GM23338 (cell line): ENCODE measurements around the gene OR10J4. TPM values are rescaled to one million over a fixed set of nuclear protein-coding genes. Genes with fewer than 3 reads are reported as not detected.

Experiments
- ATAC-seq: fragments of 200-7000 bp; cut with Tn5 transposase; 3 replicates; pipeline ENCODE4 v1.9.1; 2020
- DNase-seq: peaks from one replicate; pipeline ENCODE4 v3.0.0-alpha.2; 2015; ENCODE audit warnings: low spot score
- H2AFZ ChIP-seq: fragments of 200-600 bp; sonication (generic); 2 replicates; pipeline ENCODE4 v1.8.0; 2016; ENCODE audit warnings: antibody characterized with exemption, mild to moderate bottlenecking, moderate library complexity
- H3F3A ChIP-seq: fragments of 200-600 bp; sonication (generic); replicated peaks from 2 replicates; pipeline ENCODE4 v1.8.0; 2017; ENCODE audit warnings: antibody characterized with exemption, mixed run types, low read depth
- H3K27ac ChIP-seq: fragments of 200-600 bp; sonication (generic); 2 replicates; pipeline ENCODE4 v1.6.1; 2016; ENCODE audit warnings: low read depth
- H3K27me3 ChIP-seq: fragments of 200-600 bp; sonication (generic); 2 replicates; pipeline ENCODE4 v1.8.0; 2016; ENCODE audit warnings: mild to moderate bottlenecking, mixed run types, moderate library complexity; ENCODE audit not compliant: insufficient read depth
- H3K36me3 ChIP-seq: fragments of 200-600 bp; sonication (generic); 2 replicates; pipeline ENCODE4 v1.8.0; 2016; ENCODE audit warnings: mild to moderate bottlenecking; ENCODE audit not compliant: insufficient read depth
- H3K4me1 ChIP-seq: fragments of 200-600 bp; sonication (generic); 2 replicates; pipeline ENCODE4 v1.8.0; 2016; ENCODE audit warnings: mild to moderate bottlenecking, moderate library complexity; ENCODE audit not compliant: insufficient read depth
- H3K4me2 ChIP-seq: fragments of 200-600 bp; sonication (generic); 2 replicates; pipeline ENCODE4 v1.7.1; 2017; ENCODE audit warnings: mixed run types
- H3K4me3 ChIP-seq: fragments of 200-600 bp; sonication (generic); 2 replicates; pipeline ENCODE4 v1.6.1; 2016; ENCODE audit warnings: mixed run types
- H3K79me2 ChIP-seq: fragments of 200-600 bp; sonication (generic); replicated peaks from 2 replicates; pipeline ENCODE4 v1.8.0; 2017; ENCODE audit warnings: mild to moderate bottlenecking; ENCODE audit not compliant: insufficient read depth
- H3K9me2 ChIP-seq: fragments of 200-600 bp; sonication (generic); 2 replicates; pipeline ENCODE4 v1.8.0; 2017; ENCODE audit not compliant: insufficient read depth
- H4K20me1 ChIP-seq: fragments of 200-600 bp; sonication (generic); replicated peaks from 2 replicates; pipeline ENCODE4 v1.8.0; 2017; ENCODE audit warnings: mild to moderate bottlenecking; ENCODE audit not compliant: insufficient read depth
- H3K27ac Mint-ChIP-seq: 2 replicates; pipeline ENCODE4 v1.8.0; 2020; ENCODE audit warnings: inconsistent platforms, mild to moderate bottlenecking, moderate library complexity, mixed read lengths
- H3K27me3 Mint-ChIP-seq: 3 replicates; pipeline ENCODE4 v1.8.0; 2022; ENCODE audit warnings: low read depth, mild to moderate bottlenecking, moderate library complexity, mixed read lengths, inconsistent platforms; ENCODE audit not compliant: insufficient read depth, poor library complexity
- H3K36me3 Mint-ChIP-seq: 3 replicates; pipeline ENCODE4 v1.8.0; 2021; ENCODE audit warnings: low read depth, mild to moderate bottlenecking, inconsistent platforms, moderate library complexity, mixed read lengths
- H3K4me1 Mint-ChIP-seq: 3 replicates; pipeline ENCODE4 v1.8.0; 2020; ENCODE audit warnings: mild to moderate bottlenecking, inconsistent platforms, mixed read lengths
- H3K4me3 Mint-ChIP-seq: 3 replicates; pipeline ENCODE4 v1.8.0; 2021; ENCODE audit warnings: moderate library complexity, mild to moderate bottlenecking, inconsistent platforms, mixed read lengths
- H3K9me3 Mint-ChIP-seq: 3 replicates; pipeline ENCODE4 v1.8.0; 2020; ENCODE audit warnings: moderate library complexity, mild to moderate bottlenecking, inconsistent platforms, mixed read lengths
- CREB1 ChIP-seq: fragments of 250-450 bp; sonication (Bioruptor Pico); IDR thresholded peaks from 2 replicates; pipeline ENCODE4 v1.5.0; 2020; ENCODE audit warnings: low read depth, mild to moderate bottlenecking, moderate library complexity
- CTCF ChIP-seq, 2 experiments: fragments of 200-600 bp in 1 of 2; sonication (generic) in 1 of 2; conservative IDR thresholded peaks; 2 replicates each; pipeline versions ENCODE4 v1.5.1 to v1.6.1; 2016 to 2017; ENCODE audit warnings: antibody characterized with exemption in 2 of 2, low read depth in 2 of 2, mild to moderate bottlenecking in 2 of 2, moderate library complexity in 1 of 2
- ETS1 ChIP-seq: IDR thresholded peaks from 2 replicates; pipeline ENCODE4 v1.6.1; 2016; ENCODE audit warnings: antibody characterized with exemption
- EZH2 ChIP-seq: fragments of 200-600 bp; sonication (generic); IDR thresholded peaks from one replicate; pipeline ENCODE4 v1.8.0; 2017; ENCODE audit warnings: antibody characterized with exemption, mild to moderate bottlenecking, low read depth; ENCODE audit not compliant: unreplicated experiment
- EZH2phosphoT487 ChIP-seq: fragments of 200-600 bp; sonication (generic); IDR thresholded peaks from one replicate; pipeline ENCODE4 v1.8.1; 2018; ENCODE audit warnings: antibody characterized with exemption; ENCODE audit not compliant: unreplicated experiment
- JUNB ChIP-seq: IDR thresholded peaks from one replicate; pipeline ENCODE4 v1.6.1; 2016; ENCODE audit warnings: antibody characterized with exemption; ENCODE audit not compliant: unreplicated experiment
- NANOG ChIP-seq: IDR thresholded peaks from 2 replicates; pipeline ENCODE4 v1.6.1; 2016; ENCODE audit warnings: antibody characterized with exemption, borderline replicate concordance
- POLR2AphosphoS5 ChIP-seq: IDR thresholded peaks from 2 replicates; pipeline ENCODE4 v1.6.1; 2016; ENCODE audit warnings: antibody characterized with exemption, low read depth
- STAT1 ChIP-seq: IDR thresholded peaks from one replicate; pipeline ENCODE4 v1.6.1; 2016; ENCODE audit warnings: antibody characterized with exemption; ENCODE audit not compliant: unreplicated experiment
- ZNF114 ChIP-seq: fragments of 250-450 bp; sonication (Bioruptor Pico); IDR thresholded peaks from 2 replicates; pipeline ENCODE4 v1.5.0; 2020; ENCODE audit warnings: mild to moderate bottlenecking, moderate library complexity
- ZNF331 ChIP-seq: fragments of 250-450 bp; sonication (Bioruptor Pico); IDR thresholded peaks from 2 replicates; pipeline ENCODE4 v1.5.0; 2020; ENCODE audit warnings: low read depth, mild to moderate bottlenecking, moderate library complexity
- polyA plus RNA-seq: library from polyadenylated mRNA; unstranded; fragments of >200 nt; fragmentation: Nextera tagmentation; extraction: Ambion mirVana; gene quantifications from 2 replicates; pipeline ENCODE4 v1.2.1, GENCODE V29; 2016
- total RNA-seq: library from RNA; depleted of rRNA; stranded (reverse); fragments of >200 nt; shearing (Covaris generic); gene quantifications from 2 replicates; pipeline ENCODE4 v1.2.3, GENCODE V29; 2014
- TF ChIP-seq, protein P1 (sequence below): fragments of 250-450 bp; sonication (Bioruptor Pico); IDR thresholded peaks from 2 replicates; pipeline ENCODE4 v1.5.0; 2020; ENCODE audit warnings: mild to moderate bottlenecking, moderate library complexity
- TF ChIP-seq, protein P2 (sequence below): IDR thresholded peaks from one replicate; pipeline ENCODE4 v1.6.1; 2018; ENCODE audit warnings: antibody characterized with exemption; ENCODE audit not compliant: unreplicated experiment

The OR10J4 gene
- total and polyA plus RNA-seq, 2 experiments from 2014 or later, result not detected

- TF ChIP-seq, protein P1, sequence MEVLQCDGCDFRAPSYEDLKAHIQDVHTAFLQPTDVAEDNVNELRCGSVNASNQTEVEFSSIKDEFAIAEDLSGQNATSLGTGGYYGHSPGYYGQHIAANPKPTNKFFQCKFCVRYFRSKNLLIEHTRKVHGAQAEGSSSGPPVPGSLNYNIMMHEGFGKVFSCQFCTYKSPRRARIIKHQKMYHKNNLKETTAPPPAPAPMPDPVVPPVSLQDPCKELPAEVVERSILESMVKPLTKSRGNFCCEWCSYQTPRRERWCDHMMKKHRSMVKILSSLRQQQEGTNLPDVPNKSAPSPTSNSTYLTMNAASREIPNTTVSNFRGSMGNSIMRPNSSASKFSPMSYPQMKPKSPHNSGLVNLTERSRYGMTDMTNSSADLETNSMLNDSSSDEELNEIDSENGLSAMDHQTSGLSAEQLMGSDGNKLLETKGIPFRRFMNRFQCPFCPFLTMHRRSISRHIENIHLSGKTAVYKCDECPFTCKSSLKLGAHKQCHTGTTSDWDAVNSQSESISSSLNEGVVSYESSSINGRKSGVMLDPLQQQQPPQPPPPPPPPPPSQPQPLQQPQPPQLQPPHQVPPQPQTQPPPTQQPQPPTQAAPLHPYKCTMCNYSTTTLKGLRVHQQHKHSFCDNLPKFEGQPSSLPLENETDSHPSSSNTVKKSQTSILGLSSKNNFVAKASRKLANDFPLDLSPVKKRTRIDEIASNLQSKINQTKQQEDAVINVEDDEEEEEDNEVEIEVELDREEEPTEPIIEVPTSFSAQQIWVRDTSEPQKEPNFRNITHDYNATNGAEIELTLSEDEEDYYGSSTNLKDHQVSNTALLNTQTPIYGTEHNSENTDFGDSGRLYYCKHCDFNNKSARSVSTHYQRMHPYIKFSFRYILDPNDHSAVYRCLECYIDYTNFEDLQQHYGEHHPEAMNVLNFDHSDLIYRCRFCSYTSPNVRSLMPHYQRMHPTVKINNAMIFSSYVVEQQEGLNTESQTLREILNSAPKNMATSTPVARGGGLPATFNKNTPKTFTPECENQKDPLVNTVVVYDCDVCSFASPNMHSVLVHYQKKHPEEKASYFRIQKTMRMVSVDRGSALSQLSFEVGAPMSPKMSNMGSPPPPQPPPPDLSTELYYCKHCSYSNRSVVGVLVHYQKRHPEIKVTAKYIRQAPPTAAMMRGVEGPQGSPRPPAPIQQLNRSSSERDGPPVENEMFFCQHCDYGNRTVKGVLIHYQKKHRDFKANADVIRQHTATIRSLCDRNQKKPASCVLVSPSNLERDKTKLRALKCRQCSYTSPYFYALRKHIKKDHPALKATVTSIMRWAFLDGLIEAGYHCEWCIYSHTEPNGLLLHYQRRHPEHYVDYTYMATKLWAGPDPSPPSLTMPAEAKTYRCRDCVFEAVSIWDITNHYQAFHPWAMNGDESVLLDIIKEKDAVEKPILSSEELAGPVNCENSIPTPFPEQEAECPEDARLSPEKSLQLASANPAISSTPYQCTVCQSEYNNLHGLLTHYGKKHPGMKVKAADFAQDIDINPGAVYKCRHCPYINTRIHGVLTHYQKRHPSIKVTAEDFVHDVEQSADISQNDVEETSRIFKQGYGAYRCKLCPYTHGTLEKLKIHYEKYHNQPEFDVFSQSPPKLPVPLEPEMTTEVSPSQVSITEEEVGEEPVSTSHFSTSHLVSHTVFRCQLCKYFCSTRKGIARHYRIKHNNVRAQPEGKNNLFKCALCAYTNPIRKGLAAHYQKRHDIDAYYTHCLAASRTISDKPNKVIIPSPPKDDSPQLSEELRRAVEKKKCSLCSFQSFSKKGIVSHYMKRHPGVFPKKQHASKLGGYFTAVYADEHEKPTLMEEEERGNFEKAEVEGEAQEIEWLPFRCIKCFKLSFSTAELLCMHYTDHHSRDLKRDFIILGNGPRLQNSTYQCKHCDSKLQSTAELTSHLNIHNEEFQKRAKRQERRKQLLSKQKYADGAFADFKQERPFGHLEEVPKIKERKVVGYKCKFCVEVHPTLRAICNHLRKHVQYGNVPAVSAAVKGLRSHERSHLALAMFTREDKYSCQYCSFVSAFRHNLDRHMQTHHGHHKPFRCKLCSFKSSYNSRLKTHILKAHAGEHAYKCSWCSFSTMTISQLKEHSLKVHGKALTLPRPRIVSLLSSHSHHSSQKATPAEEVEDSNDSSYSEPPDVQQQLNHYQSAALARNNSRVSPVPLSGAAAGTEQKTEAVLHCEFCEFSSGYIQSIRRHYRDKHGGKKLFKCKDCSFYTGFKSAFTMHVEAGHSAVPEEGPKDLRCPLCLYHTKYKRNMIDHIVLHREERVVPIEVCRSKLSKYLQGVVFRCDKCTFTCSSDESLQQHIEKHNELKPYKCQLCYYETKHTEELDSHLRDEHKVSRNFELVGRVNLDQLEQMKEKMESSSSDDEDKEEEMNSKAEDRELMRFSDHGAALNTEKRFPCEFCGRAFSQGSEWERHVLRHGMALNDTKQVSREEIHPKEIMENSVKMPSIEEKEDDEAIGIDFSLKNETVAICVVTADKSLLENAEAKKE (CRISPR knock-in tag), result no peak
- TF ChIP-seq JUNB, result no peak
Measured at GRCh38 chr1:159436469-159436868, 4.5 kb downstream of the OR10J4 start (continued).

- H3K36me3 Mint-ChIP-seq, result no peaks in the 10 kb centered on the region
- ATAC-seq, result no peak
- TF ChIP-seq ETS1 (no peak), STAT1 (no peak), NANOG (no peak), EZH2 (no peak), CREB1 (CRISPR knock-in tag) (no peak), POLR2AphosphoS5 (no peak), EZH2phosphoT487 (no peak), ZNF331 (CRISPR knock-in tag) (no peak), CTCF (conservative IDR thresholded peaks at IDR 0.05; ENCODE audit: low read depth in 2 of 2) (no peak), ZNF114 (CRISPR knock-in tag) (no peak)
- TF ChIP-seq, protein P2, sequence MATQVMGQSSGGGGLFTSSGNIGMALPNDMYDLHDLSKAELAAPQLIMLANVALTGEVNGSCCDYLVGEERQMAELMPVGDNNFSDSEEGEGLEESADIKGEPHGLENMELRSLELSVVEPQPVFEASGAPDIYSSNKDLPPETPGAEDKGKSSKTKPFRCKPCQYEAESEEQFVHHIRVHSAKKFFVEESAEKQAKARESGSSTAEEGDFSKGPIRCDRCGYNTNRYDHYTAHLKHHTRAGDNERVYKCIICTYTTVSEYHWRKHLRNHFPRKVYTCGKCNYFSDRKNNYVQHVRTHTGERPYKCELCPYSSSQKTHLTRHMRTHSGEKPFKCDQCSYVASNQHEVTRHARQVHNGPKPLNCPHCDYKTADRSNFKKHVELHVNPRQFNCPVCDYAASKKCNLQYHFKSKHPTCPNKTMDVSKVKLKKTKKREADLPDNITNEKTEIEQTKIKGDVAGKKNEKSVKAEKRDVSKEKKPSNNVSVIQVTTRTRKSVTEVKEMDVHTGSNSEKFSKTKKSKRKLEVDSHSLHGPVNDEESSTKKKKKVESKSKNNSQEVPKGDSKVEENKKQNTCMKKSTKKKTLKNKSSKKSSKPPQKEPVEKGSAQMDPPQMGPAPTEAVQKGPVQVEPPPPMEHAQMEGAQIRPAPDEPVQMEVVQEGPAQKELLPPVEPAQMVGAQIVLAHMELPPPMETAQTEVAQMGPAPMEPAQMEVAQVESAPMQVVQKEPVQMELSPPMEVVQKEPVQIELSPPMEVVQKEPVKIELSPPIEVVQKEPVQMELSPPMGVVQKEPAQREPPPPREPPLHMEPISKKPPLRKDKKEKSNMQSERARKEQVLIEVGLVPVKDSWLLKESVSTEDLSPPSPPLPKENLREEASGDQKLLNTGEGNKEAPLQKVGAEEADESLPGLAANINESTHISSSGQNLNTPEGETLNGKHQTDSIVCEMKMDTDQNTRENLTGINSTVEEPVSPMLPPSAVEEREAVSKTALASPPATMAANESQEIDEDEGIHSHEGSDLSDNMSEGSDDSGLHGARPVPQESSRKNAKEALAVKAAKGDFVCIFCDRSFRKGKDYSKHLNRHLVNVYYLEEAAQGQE, result no peak
Measured at GRCh38 chr1:159439422-159439821, 7.4 kb downstream of the OR10J4 start, which contains the start of gene OR10J1. Gene OR10J1, plus strand, starts transcription at chr1:159439722. Its CDS starts 70 bp downstream, at chr1:159439792.

More at GRCh38 chr1:159439422-159439821, 7.4 kb downstream of the OR10J4 start, which contains the start of gene OR10J1:
- no peak within 1 kb of the TSS for H3K4me3 Mint-ChIP-seq
- no peaks in the 10 kb centered on the region for H3K36me3 ChIP-seq
- DNase-seq, result no peak
- no peak within 1 kb of the TSS for H2AFZ ChIP-seq
- H3K27ac Mint-ChIP-seq, result no peak within 1 kb of the TSS
- no peak within 1 kb of the TSS for H3K4me2 ChIP-seq
- peaks cover 9% of the 10 kb centered on the region for H3K9me2 ChIP-seq
- H3K27me3 ChIP-seq, result no peaks in the 10 kb centered on the region
- no peaks in the 10 kb centered on the region for H4K20me1 ChIP-seq
- H3K27me3 Mint-ChIP-seq, result peaks cover 2% of the 10 kb centered on the region
- H3K27ac ChIP-seq, result no peak within 1 kb of the TSS
- H3F3A ChIP-seq, result no peaks in the 10 kb centered on the region
- H3K9me3 Mint-ChIP-seq, result no peaks in the 10 kb centered on the region
- no peaks in the 10 kb centered on the region for H3K79me2 ChIP-seq
- no peak within 1 kb of the TSS for H3K4me3 ChIP-seq
- H3K4me1 ChIP-seq, result no peaks in the 10 kb centered on the region
- no peaks in the 10 kb centered on the region for H3K4me1 Mint-ChIP-seq
